CD4-positive, alpha-beta T cell treated with Interleukin-12 subunit alpha and Interleukin-12 subunit beta, for 1 hour (primary cell): Measurements from ENCODE around the gene TMEM131.
A peak's percentile ranks its signal among the peaks of the same experiment; 100 is the strongest.
"Not testable (repeated sequence)": the region's sequence is repeated elsewhere in the genome, so short reads cannot be mapped to it uniquely, and the experiment has no call there.

Experiments used
- DNase-seq: peaks from one replicate; pipeline ENCODE4 v3.0.0-alpha.2; 2020

TMEM131 gene

DNA sequence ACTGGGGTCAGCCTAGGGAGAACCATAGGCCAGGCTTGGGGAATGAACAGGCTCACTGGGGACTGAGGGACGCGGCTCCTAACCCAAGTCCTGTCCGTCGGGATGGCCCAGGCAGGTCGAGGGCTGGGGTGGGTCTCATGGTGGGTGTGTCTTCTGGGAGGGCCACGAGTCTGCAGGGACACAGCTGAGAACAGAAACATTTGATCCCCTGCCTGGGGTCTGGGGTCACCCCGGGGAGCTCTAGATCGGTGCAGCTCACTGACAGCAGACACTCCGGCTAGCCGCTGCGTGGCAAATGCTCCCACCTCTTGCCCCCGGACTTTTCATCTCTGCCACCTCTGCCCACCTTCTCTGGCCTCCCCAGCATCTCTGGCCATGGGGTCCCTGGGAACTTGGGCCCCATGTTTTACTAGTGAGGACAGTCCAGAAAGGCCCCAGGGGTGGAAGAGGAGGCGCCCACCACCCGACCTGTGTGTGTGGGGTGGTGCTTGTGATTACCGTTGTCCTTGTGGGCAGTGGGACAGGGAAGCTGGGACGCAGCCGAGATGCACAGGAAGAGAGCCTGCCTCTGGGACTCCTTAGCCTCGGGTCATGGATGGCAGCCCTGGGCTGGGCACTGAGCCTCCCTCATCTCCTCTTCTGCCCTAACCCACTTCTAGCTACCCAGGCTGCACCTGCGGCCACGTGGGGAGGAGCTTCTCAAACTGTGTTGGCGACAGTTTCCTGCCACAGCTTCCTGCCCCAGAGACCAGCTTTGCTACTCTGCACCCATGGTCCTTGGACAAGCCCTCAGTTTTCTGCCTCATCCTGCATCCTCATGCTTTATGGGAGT lies 277.5 kb downstream of the TMEM131 start:
- DNase-seq = peak; percentile 78

DNA sequence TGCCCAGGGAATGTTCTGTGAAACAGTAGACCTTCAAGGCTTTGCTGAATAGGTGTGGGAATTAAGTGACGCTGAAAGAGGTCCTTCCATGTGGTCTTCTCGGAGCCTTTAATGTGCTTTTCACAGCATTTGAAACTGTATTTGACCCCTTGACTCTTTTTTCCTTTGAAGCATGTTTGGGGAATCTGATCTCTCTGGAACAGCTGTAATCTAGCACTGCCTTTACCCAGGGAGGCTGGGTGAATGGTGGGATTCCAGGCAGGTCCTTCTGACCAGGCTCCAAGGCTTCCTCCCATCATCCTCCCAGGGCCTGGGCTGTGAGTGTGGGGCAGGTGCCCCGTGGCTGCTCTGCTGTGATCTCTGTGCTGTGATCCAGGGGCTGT lies 278.1 kb downstream of the TMEM131 start:
- DNase-seq = no peak

DNA sequence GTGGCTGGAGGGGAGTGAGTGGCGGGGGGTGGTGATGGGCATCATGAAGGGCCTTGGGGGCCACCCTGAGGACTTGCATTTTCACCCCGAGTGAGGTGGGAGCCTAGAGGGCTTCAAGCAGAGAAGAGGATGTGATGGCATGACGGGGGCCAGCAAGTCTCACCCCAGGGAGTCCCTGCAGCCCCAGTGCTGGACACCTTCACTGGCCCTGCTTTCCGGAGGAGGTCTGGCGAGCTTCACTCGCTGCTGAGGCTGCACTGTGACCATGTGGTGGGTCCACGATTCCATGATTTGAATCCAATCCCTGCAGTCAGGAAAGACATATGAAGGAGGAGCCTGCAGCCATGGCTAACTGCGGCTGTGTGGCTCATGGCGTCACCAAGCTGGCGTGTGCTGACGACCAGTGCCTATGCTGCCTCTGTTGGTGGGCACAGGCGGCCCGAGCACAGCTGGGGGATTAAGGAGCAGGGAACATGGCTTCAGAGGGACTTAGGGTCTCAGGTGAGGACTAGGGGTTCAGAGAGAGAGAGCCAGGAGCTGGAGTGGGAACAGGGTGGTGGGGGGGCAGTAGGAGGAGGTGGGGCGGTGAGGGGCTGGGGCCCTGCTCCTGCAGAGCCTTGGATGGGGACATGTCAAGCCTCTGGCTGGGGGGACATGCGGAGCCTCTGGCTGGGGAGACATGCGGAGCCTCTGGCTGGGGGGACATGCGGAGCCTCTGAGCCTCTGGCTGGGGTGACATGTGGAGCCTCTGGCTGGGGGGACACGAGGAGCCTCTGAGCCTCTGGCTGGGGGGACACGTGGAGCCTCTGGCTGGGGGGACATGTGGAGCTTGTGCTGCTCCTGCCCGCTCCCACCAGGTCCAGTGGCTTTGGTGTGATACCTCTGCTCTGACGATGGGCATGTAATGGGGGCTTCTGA lies 278.8 kb downstream of the TMEM131 start:
- DNase-seq = no peak

DNA sequence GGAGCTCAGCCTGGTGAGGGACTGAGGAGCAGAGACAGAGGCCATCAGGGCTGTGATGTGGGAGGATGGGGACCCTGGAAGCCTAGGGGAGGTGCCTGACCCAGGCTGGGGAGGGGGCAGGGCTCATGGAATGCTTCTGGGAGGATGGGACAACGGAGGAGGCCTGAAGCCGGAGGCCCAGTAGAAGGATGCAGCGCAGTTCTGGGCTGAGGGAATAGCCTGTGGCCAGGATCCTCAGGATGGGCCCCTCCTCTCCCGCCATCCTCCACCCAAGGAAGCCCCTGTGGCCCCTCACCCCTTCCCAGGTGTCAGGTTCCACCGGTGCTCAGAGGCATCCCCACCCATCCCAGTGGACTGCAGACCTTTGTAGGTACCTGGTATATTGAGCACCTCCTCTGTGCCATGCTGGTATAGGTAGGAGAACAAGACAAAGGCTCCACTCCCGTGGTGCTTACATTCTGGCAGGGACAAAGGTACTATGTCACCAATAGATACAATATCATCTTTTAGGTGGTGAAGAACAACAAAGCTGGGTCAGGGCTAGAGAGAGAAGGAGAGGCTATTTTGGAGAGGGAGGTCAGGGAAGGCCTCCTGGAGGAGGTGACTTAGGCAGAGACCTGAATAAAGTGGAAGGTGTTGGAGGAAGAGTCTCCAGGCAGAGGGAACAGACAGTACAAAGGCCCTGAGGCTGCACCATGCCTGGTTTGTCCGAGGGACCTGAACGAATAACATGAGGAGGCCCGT lies 279.6 kb downstream of the TMEM131 start:
- DNase-seq = no peak

DNA sequence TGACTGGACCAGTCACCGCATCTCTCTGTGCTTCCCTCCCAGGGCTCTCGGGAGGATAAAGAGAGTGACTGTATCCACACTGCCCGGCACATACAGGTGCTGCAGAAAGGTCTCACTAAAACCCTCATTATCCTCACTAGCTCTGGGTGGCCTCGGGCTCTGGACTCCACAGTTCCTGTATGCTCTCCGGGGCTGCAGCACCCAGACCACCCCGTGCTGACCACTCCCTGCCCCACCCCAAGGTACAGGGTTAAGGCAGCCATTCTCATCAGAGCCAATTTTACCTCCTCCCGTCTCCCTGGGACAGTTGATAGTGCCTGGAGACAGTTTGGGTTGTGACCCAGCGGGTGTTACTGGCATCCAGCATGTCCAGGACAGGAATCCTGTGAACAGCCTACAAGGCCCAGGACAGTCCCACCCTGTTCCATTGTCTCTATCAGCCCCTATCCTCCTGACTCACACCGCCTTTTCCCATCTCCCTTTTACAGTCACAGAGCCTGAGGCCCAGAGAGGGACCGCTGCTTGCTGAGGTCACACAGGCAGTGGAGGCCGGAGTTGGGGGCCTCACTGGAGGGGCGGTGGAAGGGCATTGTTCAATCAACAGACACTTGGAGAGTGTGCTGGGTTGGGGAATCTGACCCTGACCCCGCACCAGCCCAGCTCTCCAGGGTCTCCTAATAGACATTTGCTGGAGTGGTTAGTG lies 280.6 kb downstream of the TMEM131 start:
- DNase-seq = no peak

DNA sequence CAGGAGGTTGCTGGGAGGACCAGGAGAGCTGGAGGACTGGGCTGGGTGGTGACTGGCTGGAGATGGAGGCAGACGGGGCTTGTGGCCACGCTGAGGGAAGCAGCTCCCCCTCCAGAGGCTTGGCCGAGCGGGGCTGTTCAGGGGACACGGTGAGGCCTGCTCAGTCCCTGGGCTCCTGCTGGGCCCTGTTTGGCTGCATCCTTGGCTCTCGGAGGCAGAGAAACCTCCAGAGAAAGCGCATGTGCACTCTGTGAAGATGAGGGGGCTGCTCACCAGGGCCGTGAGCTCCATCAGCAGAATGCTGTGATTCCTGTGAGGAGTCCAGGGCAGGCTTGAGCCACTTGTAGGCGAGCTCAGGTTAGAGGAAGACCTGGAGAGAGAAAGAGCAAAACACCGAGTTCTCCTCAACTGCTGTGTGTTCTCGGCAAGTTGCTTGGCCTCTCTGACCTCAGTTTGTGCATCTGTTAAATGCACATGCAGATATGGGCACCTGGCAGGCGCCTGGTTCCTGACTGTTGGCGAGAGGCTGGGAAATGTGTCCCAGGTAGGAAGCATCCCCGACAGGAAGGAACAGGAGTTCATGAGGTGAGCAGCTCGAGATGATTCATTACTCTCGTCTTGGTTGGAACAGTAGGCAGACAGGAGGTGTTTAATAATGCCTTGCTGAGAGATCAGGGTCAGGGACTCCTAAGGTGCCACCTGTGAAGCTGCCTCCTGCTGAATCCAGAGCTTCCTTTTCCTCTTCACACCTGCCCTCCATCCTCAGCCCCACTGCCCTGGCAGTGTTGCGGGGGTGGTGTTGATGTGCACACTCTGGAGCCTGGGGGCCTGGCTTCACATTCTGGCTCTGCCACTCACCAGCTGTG lies 281.4 kb downstream of the TMEM131 start:
- DNase-seq = no peak

DNA sequence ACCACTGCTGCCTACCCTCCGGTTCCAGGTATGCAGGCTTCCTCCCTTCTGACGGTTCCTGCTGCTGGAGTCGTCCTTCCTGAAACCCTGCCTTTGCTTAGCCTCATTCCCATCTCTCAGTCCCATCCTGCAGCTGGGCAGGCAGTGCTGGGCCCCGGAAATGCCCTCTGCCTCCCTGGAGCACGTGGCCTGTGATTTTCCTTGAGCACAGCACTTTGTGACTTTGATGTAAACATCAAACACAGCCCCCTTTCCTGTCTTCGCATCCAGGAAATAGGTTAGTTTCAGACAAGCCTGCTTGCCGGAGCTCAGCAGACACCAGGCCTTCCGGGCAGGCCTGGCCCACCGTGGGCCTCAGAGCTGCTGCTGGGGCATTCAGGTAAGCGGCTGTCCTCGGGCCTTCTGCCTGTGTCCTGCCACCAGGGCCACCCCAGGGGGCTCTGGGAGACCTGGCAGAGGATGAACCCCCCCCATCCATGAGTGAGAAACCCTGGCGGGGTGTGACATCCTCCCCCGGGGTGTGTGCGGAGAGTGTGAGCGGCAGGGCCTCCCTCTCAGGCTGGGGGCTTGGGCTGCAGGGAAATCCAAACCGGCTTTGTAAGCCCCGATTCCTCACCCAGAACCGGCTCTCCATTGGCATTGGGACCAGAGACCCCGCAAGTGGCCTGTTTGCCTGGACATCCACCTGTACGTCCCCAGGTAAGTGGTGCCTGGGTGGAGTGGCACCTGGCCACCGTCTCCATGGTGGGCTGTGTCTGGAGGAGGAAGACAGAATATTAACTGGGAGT lies 282.3 kb downstream of the TMEM131 start, which contains the start of gene ZAP70:
Gene ZAP70, plus strand, starts transcription at position 281 of the 788 bp plus-strand sequence. CDS start 10,461 bp downstream, outside the sequence.
- DNase-seq = peak; percentile 71

DNA sequence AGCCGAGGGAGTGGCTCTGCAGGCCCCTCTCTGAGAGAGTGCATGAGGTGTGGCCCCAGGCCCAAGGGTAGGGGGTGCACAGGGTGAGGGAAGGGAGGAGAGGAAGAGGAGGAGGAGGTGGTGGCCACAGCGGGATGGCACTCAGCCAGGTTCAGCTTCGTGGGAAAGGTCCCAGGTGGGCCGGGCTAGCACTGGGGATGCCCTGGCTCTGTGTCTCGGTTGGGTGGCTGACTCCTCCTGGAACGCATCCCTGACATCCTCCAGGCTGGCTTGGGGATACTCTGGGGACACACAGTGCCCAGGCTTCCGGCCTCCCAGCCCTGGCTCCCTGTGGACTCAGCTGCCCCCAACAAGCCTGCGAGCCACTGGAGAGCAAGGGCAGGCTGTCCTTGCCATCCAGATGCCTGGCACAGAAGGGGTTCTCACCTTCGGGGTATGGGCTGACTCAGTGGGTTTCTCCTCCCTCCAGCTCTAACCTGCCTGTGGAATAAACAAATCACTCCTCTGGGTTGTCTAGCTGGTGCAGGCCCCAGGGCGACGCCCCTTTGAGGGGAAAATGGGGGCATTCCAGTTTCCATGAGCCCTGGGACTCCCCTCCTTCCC lies 283.0 kb downstream of the TMEM131 start:
- no peak for DNase-seq

DNA sequence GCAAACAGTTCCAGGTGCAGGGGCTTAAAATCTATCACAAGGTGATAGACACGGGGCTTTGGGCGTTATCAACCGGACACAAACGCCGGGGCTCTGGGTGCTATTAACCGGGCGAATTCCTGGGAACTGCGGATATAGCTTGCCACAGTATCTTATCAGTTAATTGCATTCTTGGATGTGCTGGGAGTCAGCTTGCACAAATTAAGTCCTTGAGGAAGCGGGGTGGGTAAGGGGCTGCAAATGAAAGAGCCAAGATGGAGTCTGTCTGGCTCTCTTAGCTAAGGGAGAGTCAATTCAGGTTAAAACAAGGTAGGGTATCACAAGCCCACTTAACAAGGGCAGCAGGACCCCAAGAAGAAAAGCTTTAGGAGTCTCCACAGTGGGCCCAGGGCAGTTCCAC lies 283.6 kb downstream of the TMEM131 start:
- DNase-seq = not testable (repeated sequence)

DNA sequence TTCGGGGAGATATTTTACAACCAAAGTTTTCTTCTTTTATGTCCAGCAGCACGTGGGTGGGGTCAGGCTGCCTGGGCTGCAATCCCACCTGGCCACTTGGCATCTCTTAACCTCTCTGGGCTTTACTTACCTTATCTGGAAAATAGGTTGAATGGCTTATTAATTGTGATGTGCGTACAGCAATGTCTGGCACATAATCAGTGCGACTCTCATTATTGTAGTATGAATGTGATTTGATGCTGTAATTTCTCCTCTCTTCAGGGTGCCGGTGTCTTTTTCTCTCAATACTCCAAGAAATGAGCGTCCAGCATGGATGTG lies 284.4 kb downstream of the TMEM131 start:
- no peak for DNase-seq

DNA sequence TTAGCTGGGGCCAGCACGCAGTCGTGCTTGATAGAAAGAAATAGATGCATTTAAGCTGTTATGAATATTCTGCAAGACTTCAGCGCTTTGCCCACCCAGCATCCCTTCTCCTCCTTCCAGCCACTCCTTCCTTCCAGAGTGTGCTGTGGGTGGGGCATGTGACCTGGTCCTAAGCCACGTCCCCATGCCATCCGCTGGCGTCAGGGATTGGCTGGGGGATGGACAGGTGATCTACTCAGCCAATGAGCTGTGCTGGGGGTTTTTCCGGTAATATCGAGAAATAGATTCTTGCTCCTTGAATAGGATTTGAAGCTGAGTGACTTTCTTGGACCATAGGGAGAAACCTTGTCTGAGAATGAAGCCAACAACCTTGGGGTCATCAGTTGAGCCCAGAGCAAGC lies 287.1 kb downstream of the TMEM131 start:
- DNase-seq = no peak

DNA sequence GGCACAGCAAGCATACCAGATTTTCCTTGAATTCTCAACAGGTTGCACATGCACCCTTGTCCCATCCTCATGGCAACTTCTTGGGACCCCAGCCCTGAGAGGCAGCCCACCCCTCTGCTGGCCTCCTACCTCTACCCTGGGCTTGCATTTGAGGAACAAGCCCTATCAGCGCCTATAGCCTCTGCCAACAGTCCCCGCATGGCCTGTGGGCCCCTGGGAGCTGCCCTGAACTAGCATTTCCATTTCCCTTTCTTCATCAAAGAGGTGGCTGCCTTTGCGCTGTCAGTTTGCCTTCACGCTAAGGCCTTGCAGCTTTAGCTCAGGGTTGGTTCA lies 287.7 kb downstream of the TMEM131 start:
- no peak for DNase-seq

DNA sequence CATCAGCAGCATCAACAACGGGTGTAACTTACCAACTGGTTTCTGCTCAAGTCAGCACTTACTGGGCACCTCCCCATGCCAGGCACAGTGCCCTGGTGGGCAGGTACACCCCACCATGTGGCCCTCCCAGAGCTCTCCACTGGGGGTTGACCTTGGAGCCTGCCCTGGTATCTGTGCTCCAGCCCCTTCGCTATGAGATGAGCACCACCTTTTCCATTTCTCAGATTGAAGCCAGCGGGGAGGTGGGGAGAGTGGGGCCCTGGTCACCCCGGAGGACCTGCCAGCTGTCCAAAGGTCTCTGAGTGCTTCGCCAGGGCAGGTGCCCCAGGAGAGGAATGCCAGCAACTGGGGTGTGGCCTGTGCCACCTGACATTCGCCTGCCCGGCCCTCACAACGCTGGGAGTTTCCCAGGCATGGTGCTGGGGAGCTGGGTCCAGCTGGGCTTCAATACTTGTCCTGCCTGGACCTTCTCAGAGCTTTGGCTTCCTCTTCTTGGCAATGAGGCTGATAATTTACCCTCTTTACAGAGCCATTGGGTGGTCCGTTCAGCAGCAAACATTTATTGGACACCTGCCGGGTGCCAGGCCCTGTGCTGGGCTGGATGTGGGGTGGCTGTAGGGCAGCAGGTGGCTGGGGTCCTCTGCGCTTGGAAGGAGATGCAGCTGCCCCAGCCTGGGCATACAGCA lies 288.2 kb downstream of the TMEM131 start:
- no peak for DNase-seq

DNA sequence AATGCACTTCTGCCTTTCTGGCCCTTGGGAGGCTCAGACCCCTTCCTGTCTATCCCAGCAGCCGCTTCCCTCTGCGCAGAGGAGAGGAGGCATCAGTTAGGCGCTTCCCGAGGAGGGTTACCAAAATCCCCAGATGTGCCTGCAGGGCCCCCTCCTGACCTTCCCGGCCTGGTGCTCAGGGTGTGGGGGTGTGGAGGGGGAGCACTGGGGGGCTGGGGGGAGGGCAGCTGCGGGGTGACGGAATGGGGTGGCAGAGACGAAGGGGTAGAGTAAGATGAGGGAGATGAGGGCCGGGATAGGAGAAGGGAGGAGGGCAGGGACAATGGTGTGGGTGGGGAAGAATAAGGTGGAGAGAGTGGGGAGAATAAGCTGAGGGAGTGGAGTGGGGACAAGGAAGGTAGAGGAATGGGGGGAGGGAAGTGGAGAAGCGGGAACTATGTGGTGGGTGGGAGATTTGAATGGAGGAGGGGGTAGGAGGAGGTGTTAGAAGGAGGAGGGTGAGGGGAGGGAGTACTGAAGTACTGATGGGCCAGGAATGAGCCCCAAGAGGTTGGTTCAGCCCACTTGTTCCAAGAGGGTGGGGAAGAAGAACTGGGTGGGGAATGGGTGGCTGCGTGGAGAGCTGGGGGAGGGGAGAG lies 288.9 kb downstream of the TMEM131 start:
- no peak for DNase-seq
